NCI-H2171 treated with DMSO at 0.1 percent for 48 hours (cell line): ENCODE data around the gene CGB5.
"Not testable (repeated sequence)": the region's sequence is repeated elsewhere in the genome, so short reads cannot be mapped to it uniquely, and the experiment has no call there.

ENCODE experiments used
- DNase-seq: peaks from one replicate; lab custom pipeline; 2025; lab: John Stamatoyannopoulos, UW

The CGB5 gene

DNA sequence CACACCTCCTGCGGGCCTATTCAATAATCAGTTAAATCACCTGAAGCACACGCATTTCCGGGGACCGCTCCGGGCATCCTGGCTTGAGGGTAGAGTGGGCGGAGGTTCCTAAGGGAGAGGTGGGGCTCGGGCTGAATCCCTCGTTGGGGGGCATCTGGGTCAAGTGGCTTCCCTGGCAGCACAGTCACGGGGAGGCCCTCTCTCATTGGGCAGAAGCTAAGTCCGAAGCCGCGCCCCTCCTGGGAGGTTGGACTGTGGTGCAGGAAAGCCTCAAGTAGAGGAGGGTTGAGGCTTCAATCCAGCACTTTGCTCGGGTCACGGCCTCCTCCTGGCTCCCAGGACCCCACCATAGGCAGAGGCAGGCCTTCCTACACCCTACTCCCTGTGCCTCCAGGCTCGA lies at the start of gene CGB5:
Gene CGB5, plus strand, starts transcription at position 301 of the 400 bp plus-strand sequence. CDS start 362 bp downstream, outside the sequence.
- DNase-seq, result not testable (repeated sequence)

DNA sequence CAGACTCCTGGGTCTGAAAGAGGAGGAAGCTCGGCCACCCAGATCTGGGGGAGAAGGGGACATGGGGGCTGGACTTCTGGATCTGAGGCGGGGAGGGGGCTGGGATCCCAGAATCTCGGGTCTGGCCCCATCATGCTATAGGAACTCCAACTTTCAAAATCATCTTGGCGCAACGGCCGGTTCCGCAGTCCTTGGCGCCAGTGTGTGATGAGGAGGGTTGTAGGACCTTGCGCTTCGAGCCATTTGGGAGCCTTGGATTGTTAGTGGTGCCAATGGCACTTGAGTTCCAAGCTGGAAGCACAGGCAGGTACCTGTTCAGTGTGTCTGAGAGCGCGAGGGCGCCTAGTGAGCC lies 49.6 kb upstream of the CGB5 start:
- DNase-seq, result no peak

DNA sequence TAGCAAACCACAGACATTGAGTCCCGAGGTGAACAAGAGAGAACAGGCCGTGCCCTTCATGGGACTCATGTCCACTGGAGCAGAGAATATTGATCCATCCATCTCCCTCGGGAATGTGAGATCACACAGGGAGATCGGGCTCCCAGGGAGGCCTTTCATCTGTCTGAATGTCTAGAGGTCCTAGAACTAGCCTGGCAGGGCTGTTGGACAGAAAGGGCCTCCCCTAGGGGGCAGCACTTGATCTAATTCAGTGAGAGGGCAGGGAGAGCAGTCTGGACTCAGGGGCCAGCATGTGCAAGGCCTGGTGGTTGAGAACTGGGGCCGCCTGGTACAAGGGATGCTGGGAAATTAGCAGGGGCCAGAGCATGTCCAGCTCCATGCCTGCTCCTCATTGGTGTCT lies 45.7 kb upstream of the CGB5 start:
- no peak for DNase-seq

DNA sequence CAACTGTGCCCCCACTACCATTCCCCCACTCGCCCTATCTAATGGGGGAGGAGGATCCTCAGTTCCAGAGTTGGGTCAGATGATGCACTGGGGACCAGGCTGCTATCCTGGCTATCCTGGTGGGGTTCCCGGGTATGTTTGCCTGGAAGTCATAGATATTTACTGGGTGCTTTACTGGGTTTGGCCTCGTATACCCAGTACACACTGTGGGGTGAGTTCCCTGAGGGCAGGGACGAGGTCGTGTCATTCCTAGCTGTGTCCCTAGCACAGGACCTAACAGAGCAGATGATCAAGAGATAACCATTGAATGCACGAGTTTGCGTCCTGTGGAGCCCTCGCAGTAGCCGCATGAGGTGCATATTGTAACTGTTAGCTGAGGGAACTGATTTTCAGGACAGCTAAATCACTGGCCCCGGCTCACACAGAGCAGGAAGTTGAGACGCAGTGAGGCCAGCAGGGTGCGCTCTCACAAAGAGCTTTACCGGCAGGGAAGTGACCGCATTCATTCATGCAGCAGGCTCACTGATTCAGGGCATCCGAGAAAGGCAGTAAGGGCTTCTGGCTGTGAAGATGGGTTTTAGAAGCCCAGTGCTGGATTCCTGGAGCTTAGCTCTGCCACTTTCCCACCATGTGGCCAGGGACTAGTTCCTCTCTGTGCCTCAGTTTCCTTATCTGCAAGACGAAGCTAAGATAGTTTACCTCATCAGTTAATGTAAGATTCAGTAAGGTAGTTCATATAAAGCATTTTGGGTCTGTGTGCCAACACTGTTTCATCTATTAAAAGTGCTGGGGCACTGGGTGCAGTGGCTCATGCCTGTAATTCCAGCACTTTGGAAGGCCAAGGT lies 43.9 kb upstream of the CGB5 start:
- DNase-seq, result no peak

DNA sequence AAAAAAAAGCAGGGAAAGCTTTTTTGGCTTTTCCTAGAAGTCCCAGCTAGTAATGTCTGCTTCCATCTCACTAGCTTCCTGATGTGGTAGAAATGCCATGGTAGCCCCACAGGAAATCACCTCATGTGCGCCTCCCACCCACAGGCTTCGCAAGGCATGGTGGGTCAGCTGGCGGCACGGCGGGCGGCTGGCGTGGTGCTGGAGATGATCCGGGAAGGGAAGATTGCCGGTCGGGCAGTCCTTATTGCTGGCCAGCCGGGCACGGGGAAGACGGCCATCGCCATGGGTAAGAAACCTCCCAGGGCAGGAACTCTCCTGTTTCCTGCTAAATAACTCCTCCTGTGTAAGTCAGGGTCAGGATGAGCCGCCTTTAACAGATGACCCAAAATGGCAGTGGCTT lies 39.5 kb upstream of the CGB5 start:
- DNase-seq, result no peak

DNA sequence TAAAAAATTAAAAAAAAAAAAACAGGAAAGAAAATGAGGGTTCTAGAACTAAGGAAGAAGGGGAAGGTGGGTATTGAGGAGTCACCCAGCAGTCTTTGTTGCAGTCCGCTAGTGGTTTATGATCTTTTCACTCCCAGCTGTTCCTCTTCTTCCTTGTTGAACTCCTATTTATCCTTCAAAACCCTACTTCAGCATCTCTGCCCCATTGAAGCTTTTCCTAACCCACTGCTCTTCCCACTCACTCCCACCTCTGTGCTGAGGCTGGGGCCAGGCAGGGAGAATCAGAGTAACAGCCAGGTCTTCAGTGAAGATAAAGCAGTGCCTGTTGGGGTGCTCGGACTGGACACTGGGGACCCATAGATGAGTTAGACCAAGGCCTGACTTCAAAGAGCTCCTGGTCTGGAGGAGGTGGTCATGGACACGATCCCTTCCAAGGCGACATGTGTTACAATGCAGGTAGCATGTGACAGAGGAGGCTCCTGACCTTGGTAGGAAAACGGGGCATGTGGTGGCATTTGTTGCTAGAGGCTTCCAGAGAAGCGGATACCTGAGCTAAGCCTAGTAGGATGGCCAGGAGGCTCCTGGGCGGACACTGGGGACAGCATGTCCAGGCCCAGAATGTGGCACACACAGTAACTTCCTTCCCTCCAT lies 38.6 kb upstream of the CGB5 start:
- no peak for DNase-seq

DNA sequence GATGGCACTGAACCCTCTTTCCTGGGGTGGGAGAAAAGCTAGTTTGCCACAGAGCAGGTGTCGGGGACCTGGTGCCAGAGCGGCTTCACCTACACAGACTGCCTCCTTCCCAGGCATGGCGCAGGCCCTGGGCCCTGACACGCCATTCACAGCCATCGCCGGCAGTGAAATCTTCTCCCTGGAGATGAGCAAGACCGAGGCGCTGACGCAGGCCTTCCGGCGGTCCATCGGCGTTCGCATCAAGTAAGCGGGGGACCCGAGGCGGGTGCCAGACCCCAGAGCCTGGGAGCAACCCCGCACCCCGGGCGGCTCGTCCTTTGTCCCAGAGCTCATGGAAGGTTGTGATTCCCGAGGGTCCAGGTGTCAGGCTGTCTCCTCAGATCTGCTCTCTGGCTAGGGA lies 36.7 kb upstream of the CGB5 start:
- DNase-seq, result no peak

DNA sequence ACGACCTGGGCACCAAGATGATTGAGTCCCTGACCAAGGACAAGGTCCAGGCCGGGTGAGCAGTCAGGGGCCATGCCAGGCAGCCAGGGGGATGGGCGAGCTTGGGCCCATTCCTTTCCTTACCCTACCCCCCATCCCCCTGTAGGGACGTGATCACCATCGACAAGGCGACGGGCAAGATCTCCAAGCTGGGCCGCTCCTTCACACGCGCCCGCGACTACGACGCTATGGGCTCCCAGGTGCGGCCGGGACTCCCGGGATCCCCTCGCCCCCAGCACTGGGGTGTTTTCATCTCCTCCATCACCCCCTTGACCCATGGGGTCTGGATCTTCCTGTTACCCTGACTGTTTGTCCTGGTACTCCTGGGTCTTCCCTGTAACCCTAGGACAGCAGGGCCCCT lies 33.8 kb upstream of the CGB5 start:
- DNase-seq, result no peak

DNA sequence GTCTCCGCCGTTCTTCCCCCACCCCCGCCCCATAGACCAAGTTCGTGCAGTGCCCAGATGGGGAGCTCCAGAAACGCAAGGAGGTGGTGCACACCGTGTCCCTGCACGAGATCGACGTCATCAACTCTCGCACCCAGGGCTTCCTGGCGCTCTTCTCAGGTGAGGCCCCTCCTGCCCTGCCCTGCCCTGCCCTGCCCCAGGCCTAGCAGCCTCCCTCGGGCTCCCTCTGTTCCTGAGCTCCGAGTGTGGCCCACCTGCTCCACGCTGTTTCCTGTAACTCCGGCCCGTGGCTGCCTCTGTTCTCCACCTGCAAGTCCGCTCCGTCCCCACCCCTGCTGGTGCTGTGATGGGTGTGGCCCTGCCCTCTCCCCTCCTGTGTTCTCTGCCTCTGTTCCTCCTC lies 33.2 kb upstream of the CGB5 start:
- no peak for DNase-seq

DNA sequence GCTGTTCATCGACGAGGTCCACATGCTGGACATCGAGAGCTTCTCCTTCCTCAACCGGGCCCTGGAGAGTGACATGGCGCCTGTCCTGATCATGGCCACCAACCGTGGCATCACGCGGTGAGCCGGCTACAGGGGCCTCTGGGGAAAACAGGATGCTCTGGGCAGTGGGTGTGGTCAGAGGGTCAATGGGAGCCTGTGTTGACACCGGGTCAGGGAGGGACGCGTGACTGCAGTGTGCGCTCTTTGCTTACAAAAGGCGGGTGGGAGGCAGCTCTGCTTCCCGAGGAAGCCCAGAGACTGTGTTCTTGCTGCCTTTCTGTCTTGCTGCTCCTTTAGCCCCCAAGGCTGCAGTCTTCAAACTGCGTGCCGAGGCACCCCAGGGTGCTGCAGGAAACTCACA lies 32.5 kb upstream of the CGB5 start:
- no peak for DNase-seq

DNA sequence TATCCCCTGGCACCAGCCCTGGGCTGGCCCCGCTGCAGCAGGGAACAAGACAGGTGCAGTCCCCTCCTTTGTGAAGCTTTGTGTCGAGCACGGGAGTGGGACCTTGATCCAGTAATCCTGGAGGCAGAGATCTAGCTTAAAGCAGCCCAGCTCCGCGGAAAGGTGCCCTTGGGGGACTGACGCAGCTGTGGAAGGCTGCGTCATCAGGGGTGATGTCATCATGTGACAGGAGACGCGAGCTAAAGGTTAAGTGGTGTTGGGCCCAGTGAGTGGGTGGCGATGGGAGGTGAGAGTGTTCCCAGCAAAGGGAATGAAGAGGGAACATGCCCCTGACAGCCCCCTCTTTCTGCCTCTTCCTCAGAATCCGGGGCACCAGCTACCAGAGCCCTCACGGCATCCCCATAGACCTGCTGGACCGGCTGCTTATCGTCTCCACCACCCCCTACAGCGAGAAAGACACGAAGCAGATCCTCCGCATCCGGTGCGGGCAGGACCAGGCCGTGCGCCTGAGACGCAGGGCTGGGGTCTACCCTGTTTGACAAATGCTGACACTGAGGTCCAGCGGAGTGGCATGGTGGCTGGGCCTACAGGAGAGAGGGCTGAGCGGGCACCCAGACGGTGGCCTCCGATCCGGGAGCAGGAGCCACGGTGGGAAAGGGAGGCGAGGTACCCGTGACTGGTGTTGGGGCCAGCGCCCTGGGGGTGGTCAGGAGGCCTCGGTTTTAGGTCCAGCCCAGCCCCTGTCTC lies 29.4 kb upstream of the CGB5 start:
- no peak for DNase-seq

DNA sequence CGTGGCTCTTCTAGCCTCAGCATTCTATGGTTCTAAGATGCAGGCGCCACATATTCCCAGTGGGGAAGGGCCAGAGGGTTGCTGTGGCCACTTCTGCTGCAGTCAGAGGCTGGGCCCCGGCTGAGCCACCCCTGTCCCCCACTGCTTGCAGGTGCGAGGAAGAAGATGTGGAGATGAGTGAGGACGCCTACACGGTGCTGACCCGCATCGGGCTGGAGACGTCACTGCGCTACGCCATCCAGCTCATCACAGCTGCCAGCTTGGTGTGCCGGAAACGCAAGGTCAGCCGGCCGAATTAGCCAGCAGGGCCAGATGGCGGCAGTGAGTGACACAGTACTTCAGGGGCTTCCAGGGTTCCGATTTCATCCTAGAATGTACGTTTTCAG lies 28.8 kb upstream of the CGB5 start:
- DNase-seq, result no peak

DNA sequence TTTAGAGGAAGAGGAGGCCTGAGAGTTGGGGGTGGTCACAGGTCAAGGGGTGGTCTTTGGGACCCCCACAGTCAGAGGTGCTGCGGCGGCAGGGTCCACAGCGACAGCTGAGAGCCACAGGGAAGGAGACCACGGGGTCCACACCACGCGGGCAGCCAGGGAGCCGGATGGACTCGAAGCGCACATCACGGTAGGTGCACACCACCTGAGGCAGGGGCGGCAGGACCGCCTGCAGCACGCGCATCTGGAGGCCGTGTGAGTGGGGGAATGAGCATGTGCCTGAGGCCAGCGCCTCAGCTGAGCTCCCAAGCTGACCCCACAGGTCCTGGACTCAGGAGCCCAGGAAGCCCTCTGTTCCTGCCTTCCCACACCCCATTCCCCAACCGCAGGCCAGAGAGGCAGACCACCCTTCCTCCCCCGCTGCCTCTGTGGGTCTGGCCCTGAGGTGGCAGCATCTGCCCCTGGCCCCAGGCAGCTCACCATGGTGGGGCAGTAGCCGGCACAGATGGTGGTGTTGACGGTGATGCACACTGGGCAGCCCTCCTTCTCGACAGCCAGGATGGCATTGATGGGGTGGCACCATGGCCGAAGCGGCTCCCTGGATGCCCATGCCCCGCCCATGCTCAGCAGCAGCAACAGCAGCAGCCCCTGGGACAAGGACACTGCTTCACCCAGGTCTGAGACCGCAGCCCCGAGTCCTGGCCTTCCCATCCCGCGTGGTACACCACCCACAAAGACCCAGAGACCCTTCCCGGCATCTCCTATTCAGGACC lies 27.4 kb upstream of the CGB5 start:
- no peak for DNase-seq

DNA sequence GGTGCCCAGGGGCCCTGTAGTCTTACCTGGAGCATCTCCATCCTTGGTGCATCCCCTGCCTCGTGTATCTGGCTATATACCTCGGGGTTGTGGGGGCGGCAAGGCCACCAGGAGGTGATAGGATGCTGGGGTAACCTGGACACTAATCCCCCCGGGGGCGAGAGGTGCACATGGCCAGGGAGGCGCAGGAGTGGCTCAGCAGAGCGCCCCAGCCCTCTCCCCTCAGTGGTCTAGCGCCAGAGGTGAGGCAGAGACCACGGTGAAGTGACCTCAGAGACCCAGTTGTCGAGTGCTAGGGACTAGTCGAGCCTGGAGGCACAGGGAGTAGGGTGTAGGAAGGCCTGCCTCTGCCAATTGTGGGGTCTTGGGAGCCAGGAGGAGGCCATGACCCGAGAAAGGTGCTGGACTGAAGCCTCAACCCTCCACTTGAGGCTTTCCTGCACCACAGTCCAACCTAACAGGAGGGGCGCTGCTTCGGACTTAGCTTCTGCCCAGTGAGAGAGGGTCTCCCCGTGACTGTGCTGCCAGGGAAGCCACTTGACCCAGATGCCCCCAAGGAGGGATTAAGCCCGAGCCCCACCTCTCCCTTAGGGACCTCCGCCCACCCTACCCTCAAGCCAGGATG lies 26.5 kb upstream of the CGB5 start, which contains the start of gene LHB:
Gene LHB, minus strand, starts transcription at position 51 of the 625 bp plus-strand sequence. Its CDS starts 10 bp downstream, at position 41.
- no peak for DNase-seq

DNA sequence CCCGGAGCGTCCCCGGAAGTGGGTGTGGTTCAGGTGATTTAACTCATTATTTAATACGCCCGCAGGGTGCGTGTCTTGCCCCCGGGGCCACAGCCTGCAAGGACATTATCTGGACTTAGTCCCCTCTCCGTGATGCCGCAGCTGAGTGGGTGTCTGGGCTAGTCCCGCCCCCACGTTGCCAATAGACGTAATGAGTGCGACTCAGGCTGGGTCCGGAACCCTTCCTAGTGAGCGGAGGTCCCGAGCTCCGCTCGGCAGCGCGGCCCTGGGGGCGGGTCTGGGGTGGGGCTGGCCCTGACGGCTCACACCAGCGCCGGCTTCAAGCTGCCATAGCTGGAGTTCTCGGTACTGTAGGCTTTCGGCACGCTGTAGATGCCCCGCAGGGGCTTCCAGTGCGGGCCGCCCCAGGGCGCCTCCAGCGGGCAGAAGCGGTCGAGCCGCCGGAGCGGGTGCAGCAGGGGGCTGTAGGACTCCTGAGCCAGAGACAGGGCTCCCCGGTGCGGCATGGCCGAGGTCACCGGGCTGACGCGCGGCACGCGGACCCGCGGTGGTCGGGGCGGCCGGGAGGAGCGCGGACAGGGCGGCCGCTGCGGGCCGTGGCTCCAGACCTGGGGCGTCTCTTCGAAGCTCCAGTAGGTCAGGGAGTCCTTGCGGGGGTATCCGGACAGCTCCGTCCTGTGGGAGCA lies 25.8 kb upstream of the CGB5 start:
- DNase-seq, result peak; percentile 73

DNA sequence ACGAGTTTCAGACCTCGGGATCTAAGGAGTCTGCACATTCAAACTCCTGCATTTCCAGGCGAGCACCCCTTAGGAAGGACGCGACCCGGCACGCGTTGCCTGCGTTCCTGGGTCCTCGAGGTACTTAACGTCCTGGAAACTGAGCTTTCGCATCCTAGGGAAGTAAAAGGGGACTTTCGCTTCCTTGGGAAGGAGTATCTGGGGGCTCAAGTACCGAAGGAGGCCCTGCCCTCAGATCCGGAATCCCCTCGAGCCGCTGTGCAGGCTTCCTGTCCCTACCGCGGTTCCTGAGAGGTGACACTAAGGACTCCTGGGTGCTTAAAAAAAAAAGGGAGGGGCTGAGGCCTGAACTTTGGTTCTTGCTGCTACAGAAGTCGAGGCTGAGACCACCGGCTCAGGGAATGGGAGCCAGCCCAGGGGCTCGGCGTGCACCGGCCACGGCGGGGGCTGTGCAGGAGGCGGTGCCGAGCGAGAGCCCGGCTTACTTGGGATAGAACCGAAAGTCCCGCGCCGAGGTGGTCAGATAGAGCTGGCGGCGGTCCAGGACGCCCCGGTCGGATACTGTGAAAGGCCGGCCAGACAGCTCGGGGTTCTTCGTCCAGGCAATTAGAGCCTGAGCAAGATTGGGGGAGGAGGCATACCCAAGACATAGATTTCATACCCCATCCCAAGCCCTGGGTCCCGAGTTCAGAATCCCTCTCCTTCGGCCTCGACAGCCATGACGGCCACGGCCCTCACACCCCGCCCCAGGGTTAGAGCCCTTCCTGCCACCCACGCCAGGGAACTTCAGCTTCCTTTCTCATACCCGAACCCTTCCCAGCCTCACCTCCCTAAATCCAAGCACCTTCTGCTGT lies 25.0 kb upstream of the CGB5 start:
- peak; percentile 28 for DNase-seq

DNA sequence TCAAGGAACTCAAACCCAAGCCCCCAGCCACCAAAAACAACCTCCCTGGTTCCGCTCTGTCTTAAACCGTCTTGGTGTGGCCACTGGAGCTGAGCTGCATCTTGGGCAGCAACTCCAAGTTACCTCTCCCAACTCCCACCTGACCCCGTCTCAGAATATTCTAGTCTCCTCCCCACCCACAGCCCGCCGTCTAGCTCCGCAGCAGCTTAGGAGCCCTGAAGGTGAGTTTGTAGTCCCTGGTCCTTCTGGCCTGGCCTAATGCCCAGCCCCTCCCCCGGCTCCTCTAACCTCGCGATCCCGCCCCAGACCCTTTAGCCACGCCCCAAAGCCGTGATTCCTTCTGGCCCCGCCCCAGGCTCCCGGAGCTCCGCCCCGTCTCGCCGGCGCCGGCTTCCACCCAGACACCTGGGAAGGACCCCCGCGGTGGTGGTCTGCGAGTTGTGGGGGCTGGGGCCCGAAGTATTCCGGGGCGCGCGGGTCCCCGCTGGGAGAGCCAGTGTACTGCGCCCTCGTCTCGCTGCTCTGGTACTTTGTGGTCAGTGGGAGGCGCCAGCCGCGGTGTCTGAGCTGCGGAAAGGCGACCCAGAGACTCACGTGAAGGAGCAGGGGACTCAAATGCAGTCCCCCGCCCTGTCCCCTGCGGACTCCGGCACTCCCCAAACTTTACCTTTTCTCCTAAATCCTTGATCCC lies 24.3 kb upstream of the CGB5 start:
- DNase-seq, result peak; percentile 22

DNA sequence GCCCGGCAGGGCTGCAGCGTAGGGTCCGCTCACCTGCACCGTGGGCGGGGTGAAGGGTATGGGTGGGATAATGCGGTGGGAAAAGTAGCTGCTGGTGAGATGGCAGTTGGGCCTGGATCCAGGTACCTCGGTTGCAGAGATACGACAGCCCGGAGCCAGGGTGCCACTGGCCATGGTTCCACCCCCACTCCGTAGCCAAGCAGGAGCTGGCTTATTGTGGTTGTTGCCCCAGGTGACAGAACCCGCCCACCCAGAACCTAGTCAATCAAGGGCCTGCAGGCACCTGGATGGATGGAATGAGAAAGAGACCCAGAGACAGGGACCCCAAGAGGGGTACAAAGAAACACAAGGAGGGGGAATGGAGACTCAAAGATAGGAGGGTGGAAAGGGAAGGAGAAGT lies 23.3 kb upstream of the CGB5 start:
- DNase-seq, result no peak
